ENCODE data around the gene NOX4. TPM values are rescaled to one million over a fixed set of nuclear protein-coding genes. Genes with fewer than 3 reads are reported as not detected.

The NOX4 gene
- total and polyA plus RNA-seq, 2 donors (not counting 1 experiment from before 2014, with no cell fraction given) = not detected

DNA sequence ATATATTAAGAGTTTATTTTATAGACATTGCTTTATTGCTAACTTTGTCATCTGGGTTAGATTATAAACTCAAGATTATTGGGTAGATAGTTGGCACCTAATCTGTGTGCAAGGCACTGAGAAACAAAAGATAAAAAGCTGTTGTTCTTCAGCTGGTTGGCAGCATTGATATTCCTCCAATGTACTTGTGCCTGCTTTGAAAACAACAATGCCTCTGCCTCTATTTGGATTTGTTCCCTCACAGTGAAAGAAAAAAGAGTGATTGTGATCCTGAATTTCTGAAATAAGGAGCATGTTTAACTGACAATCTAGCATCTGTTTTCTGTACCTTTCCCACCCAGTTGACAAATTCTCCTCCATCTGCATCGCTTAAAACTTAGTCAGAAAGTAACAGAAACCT is 215.2 kb downstream of the NOX4 start:
- Histone ChIP-seq H3K9ac (ENCODE audit: low read length) (no peak overlapping the region), H3K4me2 (replicated peaks; ENCODE audit: low read depth, low read length, poor library complexity, severe bottlenecking) (no peak overlapping the region), H4K20me1 (ENCODE audit: control insufficient read depth, insufficient read depth, low read length, poor library complexity, severe bottlenecking) (no peaks in the 10 kb centered on the region), H3K27ac (ENCODE audit: low read length in 2 of 2) (no peak overlapping the region), H3K4me1 (ENCODE audit: control insufficient read depth in 2 of 2, insufficient read depth in 2 of 2, low read length in 2 of 2) (no peaks in the 10 kb centered on the region), H3K36me3 (replicated peaks in 1 of 2; ENCODE audit: control extremely low read depth in 1 of 2, control insufficient read depth in 1 of 2, extremely low read depth in 1 of 2, insufficient read depth in 2 of 2, low read length in 1 of 2) (no peaks in the 10 kb centered on the region), H3K79me2 (ENCODE audit: control insufficient read depth, insufficient read depth, low read length) (no peaks in the 10 kb centered on the region), H3K27me3 (replicated peaks in 1 of 4; ENCODE audit: control extremely low read depth in 1 of 4, control insufficient read depth in 3 of 4, insufficient read depth in 4 of 4, low read length in 3 of 4) (no peaks in the 10 kb centered on the region), H3K4me3 (ENCODE audit: control extremely low read depth in 1 of 5, extremely low read depth in 1 of 5, insufficient read depth in 1 of 5, low read depth in 2 of 5, low read length in 4 of 5) (no peak overlapping the region), H3K9me3 (ENCODE audit: control extremely low read depth in 1 of 3, control insufficient read depth in 2 of 3, insufficient read depth in 1 of 3, low read length in 2 of 3) (no peaks in the 10 kb centered on the region), H2AFZ (ENCODE audit: insufficient read depth, low read depth, low read length, poor library complexity, severe bottlenecking) (no peak overlapping the region)
- no peak overlapping the region for H3K27ac Mint-ChIP-seq
- H3K27me3 Mint-ChIP-seq = no peaks in the 10 kb centered on the region
- no peak for ATAC-seq (ENCODE audit: low read depth)
- POLR2A ChIA-PET = no interaction called here
- DNase-seq = no peak
- WGBS (ENCODE audit: insufficient coverage) = no CpG with 5 or more reads among the region's 1 CpG
- no peak overlapping the region for H3K4me3 Mint-ChIP-seq
- H3K4me1 Mint-ChIP-seq = no peaks in the 10 kb centered on the region
- TF ChIP-seq EZH2 (IDR thresholded peaks at IDR 0.05; ENCODE audit: borderline replicate concordance, insufficient read depth, low read depth, low read length, poor library complexity, severe bottlenecking) (no peak), CTCF (IDR thresholded peaks at IDR 0.05) (no peak)
- CTCF ChIA-PET = no interaction called here
- H3K9me3 Mint-ChIP-seq (ENCODE audit: insufficient read depth) = peaks cover 5% of the 10 kb centered on the region
- intact Hi-C loops (cut with micrococcal nuclease) = no loop called here

Other genes with a start within 250 kb of the NOX4 start
- not detected in 2 replicates for gene TRIM77, start 218.9 kb upstream of the NOX4 start, total RNA-seq
- not detected in 2 replicates for gene TRIM77, start 218.9 kb upstream of the NOX4 start, polyA plus RNA-seq